ENCODE measurements around the gene CRYBA2.

The CRYBA2 gene

DNA sequence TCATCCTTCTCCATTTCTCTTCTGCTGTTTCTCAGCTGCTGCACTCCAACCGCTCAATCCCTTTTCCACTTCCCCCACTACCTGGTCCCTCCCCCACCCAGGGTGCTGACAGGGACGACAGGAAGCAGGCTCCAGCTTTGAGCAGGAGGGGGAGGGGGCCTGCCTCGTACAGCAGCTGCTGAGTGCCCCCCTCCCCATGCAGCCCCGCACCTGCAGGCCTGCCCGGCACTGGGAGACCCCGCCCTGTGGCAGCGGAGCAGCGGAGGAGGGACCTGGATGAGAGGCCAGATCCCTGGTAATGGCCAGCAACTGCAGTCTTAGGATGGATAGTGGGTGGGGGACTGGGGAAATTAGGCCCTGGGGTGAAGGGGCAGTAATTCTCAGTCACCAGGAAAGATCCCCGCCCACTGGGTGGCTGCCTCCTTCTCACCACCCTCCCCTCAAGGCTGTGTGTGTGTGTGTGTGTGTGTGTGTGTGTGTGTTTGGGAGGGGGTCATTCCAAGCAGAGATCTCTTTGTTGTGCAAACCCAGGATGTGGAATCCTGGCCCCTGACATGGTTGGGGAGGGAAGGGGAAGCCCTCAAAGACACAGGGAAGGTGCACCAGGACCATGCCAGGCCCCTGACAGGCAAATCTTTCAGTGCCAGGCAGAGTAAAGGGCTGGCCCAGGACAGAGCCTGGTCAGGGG is 6.8 kb upstream of the CRYBA2 start:
- Mint-ChIP-seq H3K4me3 (no peak overlapping the region), H3K4me1 (peaks cover 11% of the 10 kb centered on the region), H3K9me3 (no peaks in the 10 kb centered on the region), H3K27ac (no peak overlapping the region), H3K36me3 (ENCODE audit: low read depth) (no peaks in the 10 kb centered on the region), H3K27me3 (ENCODE audit: low read depth, poor library complexity) (peaks cover 99% of the 10 kb centered on the region)
- DNase-seq, result no peak
- TF ChIP-seq, protein P1, sequence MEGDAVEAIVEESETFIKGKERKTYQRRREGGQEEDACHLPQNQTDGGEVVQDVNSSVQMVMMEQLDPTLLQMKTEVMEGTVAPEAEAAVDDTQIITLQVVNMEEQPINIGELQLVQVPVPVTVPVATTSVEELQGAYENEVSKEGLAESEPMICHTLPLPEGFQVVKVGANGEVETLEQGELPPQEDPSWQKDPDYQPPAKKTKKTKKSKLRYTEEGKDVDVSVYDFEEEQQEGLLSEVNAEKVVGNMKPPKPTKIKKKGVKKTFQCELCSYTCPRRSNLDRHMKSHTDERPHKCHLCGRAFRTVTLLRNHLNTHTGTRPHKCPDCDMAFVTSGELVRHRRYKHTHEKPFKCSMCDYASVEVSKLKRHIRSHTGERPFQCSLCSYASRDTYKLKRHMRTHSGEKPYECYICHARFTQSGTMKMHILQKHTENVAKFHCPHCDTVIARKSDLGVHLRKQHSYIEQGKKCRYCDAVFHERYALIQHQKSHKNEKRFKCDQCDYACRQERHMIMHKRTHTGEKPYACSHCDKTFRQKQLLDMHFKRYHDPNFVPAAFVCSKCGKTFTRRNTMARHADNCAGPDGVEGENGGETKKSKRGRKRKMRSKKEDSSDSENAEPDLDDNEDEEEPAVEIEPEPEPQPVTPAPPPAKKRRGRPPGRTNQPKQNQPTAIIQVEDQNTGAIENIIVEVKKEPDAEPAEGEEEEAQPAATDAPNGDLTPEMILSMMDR (IDR thresholded peaks at IDR 0.05), result no peak

DNA sequence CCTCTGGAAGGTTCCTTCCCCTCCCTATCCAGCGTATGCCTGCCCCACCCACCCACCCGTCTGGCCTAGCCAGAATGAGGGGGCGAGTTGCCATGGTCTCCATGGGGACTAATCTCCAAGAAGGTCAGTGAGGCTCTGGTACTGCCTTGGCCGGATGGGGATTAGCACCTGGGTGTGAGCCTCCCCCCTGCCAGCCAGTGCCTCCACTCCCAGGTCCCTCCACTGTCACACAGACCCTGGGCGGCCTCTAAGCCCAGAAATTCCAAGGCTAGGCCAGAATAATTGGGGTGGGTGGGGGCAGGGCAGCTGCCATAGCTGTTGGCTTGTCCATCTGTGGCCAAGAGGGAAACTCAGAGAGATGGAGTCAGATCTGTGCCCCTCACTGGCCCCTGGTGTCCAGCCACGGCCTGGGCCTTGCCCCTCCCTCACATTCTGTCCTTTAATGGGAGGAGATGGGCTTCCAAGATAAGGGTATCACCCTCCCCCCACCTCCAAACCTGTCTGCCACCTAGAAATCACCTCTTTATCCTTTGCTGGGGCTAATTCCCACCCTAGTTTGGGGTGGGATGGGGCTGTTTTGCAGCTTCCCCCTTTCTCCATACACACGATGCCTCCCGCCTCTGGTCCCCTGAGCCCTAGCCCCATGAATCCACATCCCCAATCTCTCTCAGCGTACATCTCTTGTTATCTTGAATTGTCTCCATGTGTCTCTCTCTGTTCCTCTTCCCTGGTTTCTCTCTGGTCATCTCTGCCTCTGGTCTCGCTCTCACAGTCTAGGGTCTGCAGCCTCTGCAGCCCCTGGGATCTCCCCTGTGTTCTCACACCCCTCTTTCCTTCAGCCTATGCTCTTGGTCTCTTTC is 6.0 kb upstream of the CRYBA2 start:
- TF ChIP-seq, protein P1 (IDR thresholded peaks at IDR 0.05), result no peak
- no peak for DNase-seq
- no peaks in the 10 kb centered on the region for H3K36me3 Mint-ChIP-seq (ENCODE audit: low read depth)
- peaks cover 99% of the 10 kb centered on the region for H3K27me3 Mint-ChIP-seq (ENCODE audit: low read depth, poor library complexity)
- no peak overlapping the region for H3K27ac Mint-ChIP-seq
- H3K4me3 Mint-ChIP-seq, result no peak overlapping the region
- H3K9me3 Mint-ChIP-seq, result no peaks in the 10 kb centered on the region
- H3K4me1 Mint-ChIP-seq, result peaks cover 11% of the 10 kb centered on the region

DNA sequence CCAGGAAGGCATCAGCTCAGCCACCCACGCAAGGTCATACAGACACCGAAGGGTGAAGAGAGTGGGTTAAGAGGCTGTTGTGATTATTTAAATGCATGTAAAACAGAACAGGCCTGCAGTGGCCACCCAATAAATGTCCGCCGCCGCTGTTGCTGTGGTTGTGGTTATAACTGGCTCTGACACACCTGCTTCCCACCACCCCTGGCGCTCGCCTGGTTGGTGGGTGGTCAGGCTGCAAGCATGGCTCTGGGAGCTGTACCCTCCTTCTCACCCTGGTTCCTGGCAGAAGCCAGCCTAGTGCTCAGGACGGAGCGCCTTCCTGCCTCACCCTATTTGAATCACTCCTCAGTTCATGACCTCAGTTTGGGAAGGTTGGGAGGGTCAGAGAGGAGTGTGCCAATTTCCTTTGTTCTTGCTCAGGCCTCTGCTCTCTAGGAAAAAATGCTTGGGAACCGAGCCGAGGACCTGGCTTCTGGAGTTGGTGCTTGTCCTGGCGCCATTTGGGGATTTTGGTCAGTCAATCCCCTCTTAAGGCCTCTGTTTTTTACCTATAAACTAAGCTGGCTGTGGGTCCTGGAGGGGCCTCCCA is 5.3 kb upstream of the CRYBA2 start:
- H3K4me1 Mint-ChIP-seq, result peaks cover 11% of the 10 kb centered on the region
- DNase-seq, result no peak
- no peak overlapping the region for H3K4me3 Mint-ChIP-seq
- H3K27me3 Mint-ChIP-seq (ENCODE audit: low read depth, poor library complexity), result peaks cover 99% of the 10 kb centered on the region
- H3K9me3 Mint-ChIP-seq, result no peaks in the 10 kb centered on the region
- no peak overlapping the region for H3K27ac Mint-ChIP-seq
- TF ChIP-seq, protein P1 (IDR thresholded peaks at IDR 0.05), result no peak
- no peaks in the 10 kb centered on the region for H3K36me3 Mint-ChIP-seq (ENCODE audit: low read depth)

DNA sequence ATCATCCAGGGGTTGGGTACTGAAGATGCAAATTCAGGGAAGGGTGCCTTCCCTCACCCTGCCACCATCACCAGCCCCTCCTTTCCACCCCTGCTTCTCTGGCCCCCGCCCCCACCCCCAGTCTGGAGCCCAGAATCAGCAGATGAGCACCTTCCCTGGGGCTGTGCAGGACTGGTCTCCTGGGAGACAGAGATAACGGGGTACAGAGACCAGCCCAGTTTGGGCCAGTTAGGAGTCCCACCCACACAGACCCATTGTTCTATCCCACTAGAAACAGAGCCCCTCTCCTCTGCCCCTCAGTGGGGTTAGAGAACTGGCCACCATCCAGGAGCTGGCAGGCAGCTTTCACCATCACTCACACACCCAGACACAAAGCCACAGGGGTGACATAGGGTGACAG is 4.5 kb upstream of the CRYBA2 start:
- H3K4me3 Mint-ChIP-seq, result no peak overlapping the region
- H3K27ac Mint-ChIP-seq, result no peak overlapping the region
- TF ChIP-seq, protein P1 (IDR thresholded peaks at IDR 0.05), result no peak
- no peaks in the 10 kb centered on the region for H3K9me3 Mint-ChIP-seq
- peaks cover 10% of the 10 kb centered on the region for H3K4me1 Mint-ChIP-seq
- no peaks in the 10 kb centered on the region for H3K36me3 Mint-ChIP-seq (ENCODE audit: low read depth)
- DNase-seq, result no peak
- peaks cover 98% of the 10 kb centered on the region for H3K27me3 Mint-ChIP-seq (ENCODE audit: low read depth, poor library complexity)

DNA sequence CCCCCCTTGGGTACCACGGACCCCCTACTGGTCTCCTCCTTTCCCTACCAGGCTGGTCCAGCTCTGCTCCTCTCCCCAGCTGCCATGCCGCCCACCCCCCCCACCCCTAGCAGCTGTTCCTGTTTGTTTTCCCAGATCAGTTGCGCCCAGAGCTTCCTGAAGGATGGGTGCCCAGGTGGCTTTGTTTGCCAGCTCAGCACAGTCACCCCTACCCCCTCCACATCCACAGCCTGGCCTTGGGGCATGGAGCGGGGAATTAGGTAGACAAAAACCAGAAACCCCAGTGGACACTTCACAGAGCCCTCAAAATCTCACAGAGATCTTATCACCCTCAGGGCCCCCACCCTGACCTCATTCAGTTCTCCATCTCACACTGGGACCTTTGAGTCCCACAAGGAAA is 3.7 kb upstream of the CRYBA2 start:
- H3K36me3 Mint-ChIP-seq (ENCODE audit: low read depth), result no peaks in the 10 kb centered on the region
- TF ChIP-seq, protein P1 (IDR thresholded peaks at IDR 0.05), result no peak
- H3K4me1 Mint-ChIP-seq, result peaks cover 7% of the 10 kb centered on the region
- H3K27me3 Mint-ChIP-seq (ENCODE audit: low read depth, poor library complexity), result peaks cover 98% of the 10 kb centered on the region
- no peak for DNase-seq
- H3K27ac Mint-ChIP-seq, result no peak overlapping the region
- H3K9me3 Mint-ChIP-seq, result no peaks in the 10 kb centered on the region
- H3K4me3 Mint-ChIP-seq, result no peak overlapping the region
